ENCODE data around the gene CENPA.

- TF ChIP-seq CTCF (IDR thresholded peaks at IDR 0.05), result no peak
- TF ChIP-seq POLR2A (IDR thresholded peaks at IDR 0.05), result no peak
Observed at GRCh38 chr2:26801328-26801727, 15.5 kb downstream of the CENPA start.
